Trophoblast cell (in vitro differentiated cells and primary cell): ENCODE results near the gene KIF6.
"Not testable (repeated sequence)": the region's sequence is repeated elsewhere in the genome, so short reads cannot be mapped to it uniquely, and the experiment has no call there.

Experiments
- DNase-seq, 2 donors: peaks; one replicate each; pipeline ENCODE4 v3.0.0-alpha.2; 2016
- H2AFZ ChIP-seq: 2 replicates; pipeline ENCODE4 v1.6.1; 2013; ENCODE audit warnings: low read length, moderate library complexity, mild to moderate bottlenecking; ENCODE audit not compliant: insufficient read depth, poor library complexity
- H2AK5ac ChIP-seq: 2 replicates; pipeline ENCODE4 v1.6.1; 2013; ENCODE audit warnings: mild to moderate bottlenecking, low read length
- H2BK120ac ChIP-seq: 2 replicates; pipeline ENCODE4 v1.6.1; 2013; ENCODE audit warnings: low read length, mild to moderate bottlenecking, moderate library complexity; ENCODE audit not compliant: insufficient read depth, poor library complexity
- H2BK12ac ChIP-seq: 2 replicates; pipeline ENCODE4 v1.6.1; 2013; ENCODE audit warnings: mild to moderate bottlenecking, low read length, moderate library complexity
- H2BK5ac ChIP-seq: 2 replicates; pipeline ENCODE4 v1.6.1; 2013; ENCODE audit warnings: low read length, low read depth, moderate library complexity, mild to moderate bottlenecking; ENCODE audit not compliant: poor library complexity
- H3K14ac ChIP-seq: 2 replicates; pipeline ENCODE4 v1.6.1; 2013; ENCODE audit warnings: mild to moderate bottlenecking, low read length
- H3K18ac ChIP-seq: 2 replicates; pipeline ENCODE4 v1.6.1; 2013; ENCODE audit warnings: mild to moderate bottlenecking, low read length
- H3K23ac ChIP-seq: 2 replicates; pipeline ENCODE4 v1.6.1; 2013; ENCODE audit warnings: low read length
- H3K27ac ChIP-seq: 2 replicates; pipeline ENCODE4 v1.5.1; 2013; ENCODE audit warnings: low read depth, mild to moderate bottlenecking, inconsistent platforms, low read length, moderate library complexity
- H3K27me3 ChIP-seq: 2 replicates; pipeline ENCODE4 v1.6.1; 2013; ENCODE audit warnings: inconsistent platforms, mild to moderate bottlenecking, low read length, moderate library complexity; ENCODE audit not compliant: insufficient read depth
- H3K36me3 ChIP-seq, 2 experiments: 1 replicate in 1 of 2; 2 replicates in 1 of 2; pipeline ENCODE4 v1.6.1; 2013; ENCODE audit warnings: low read length in 2 of 2, mild to moderate bottlenecking in 2 of 2, moderate library complexity in 1 of 2; ENCODE audit not compliant: insufficient read depth in 2 of 2, control insufficient read depth in 1 of 2
- H3K4ac ChIP-seq: 2 replicates; pipeline ENCODE4 v1.6.1; 2013; ENCODE audit warnings: low read depth, mild to moderate bottlenecking, low read length, moderate library complexity
- H3K4me1 ChIP-seq, 2 experiments: 1 replicate in 1 of 2; 2 replicates in 1 of 2; pipeline ENCODE4 v1.6.1; 2013; ENCODE audit warnings: low read length in 2 of 2, mild to moderate bottlenecking in 2 of 2, moderate library complexity in 1 of 2; ENCODE audit not compliant: insufficient read depth in 2 of 2, control insufficient read depth in 1 of 2
- H3K4me2 ChIP-seq: 2 replicates; pipeline ENCODE4 v1.6.1; 2013; ENCODE audit warnings: inconsistent platforms, mild to moderate bottlenecking, low read length, moderate library complexity
- H3K4me3 ChIP-seq: 2 replicates; pipeline ENCODE4 v1.5.1; 2013; ENCODE audit warnings: mild to moderate bottlenecking, low read depth, low read length, inconsistent platforms
- H3K79me1 ChIP-seq: one replicate; pipeline ENCODE4 v1.6.1; 2013; ENCODE audit warnings: low read length
- H3K79me2 ChIP-seq: 2 replicates; pipeline ENCODE4 v1.6.1; 2013; ENCODE audit warnings: low read length, mild to moderate bottlenecking; ENCODE audit not compliant: control insufficient read depth, insufficient read depth, poor library complexity
- H3K9ac ChIP-seq: 2 replicates; pipeline ENCODE4 v1.6.1; 2013; ENCODE audit warnings: mild to moderate bottlenecking, low read length
- H3K9me3 ChIP-seq: 2 replicates; pipeline ENCODE4 v1.6.1; 2013; ENCODE audit warnings: low read depth, mild to moderate bottlenecking, control low read depth, inconsistent platforms, low read length; ENCODE audit not compliant: insufficient read depth
- H4K12ac ChIP-seq: 2 replicates; pipeline ENCODE4 v1.6.1; 2013; ENCODE audit warnings: low read depth, mild to moderate bottlenecking, low read length, moderate library complexity
- H4K8ac ChIP-seq: 2 replicates; pipeline ENCODE4 v1.6.1; 2013; ENCODE audit warnings: low read depth, mild to moderate bottlenecking, low read length, moderate library complexity
- H4K91ac ChIP-seq: one replicate; pipeline ENCODE4 v1.6.1; 2013; ENCODE audit warnings: low read depth, mild to moderate bottlenecking, low read length, moderate library complexity
- WGBS: extraction: QIAGEN DNeasy Blood & Tissue Kit; methylation state at CpG from one replicate; pipeline ENCODE4 v1.1.7; 2013; ENCODE audit warnings: missing lambda C conversion rate; ENCODE audit not compliant: insufficient read length, insufficient coverage; ENCODE audit errors: extremely low coverage; 5-methylcytosine and 5-hydroxymethylcytosine counted together

The KIF6 gene

GRCh38 chr6:39292637-39293036 is 432.6 kb downstream of the KIF6 start:
- WGBS = no CpG with 5 or more reads among the region's 6 CpGs
- no peak overlapping the region for H3K23ac ChIP-seq

GRCh38 chr6:39289490-39289889 is 435.7 kb downstream of the KIF6 start:
- Histone ChIP-seq H2BK5ac (no peak overlapping the region), H3K36me3 (no peaks in the 10 kb centered on the region), H4K91ac (no peak overlapping the region), H3K27ac (no peak overlapping the region), H3K18ac (no peak overlapping the region), H4K12ac (no peak overlapping the region), H2AK5ac (no peak overlapping the region), H3K23ac (no peak overlapping the region), H3K4me1 (no peaks in the 10 kb centered on the region), H2AFZ (no peak overlapping the region), H3K14ac (no peak overlapping the region), H2BK12ac (no peak overlapping the region), H3K79me2 (no peaks in the 10 kb centered on the region), H3K27me3 (no peaks in the 10 kb centered on the region), H3K4me2 (no peak overlapping the region), H3K9ac (no peak overlapping the region), H3K4ac (no peak overlapping the region), H4K8ac (no peak overlapping the region), H3K9me3 (no peaks in the 10 kb centered on the region), H3K79me1 (no peaks in the 10 kb centered on the region), H2BK120ac (no peak overlapping the region), H3K4me3 (no peak overlapping the region)
- no CpG with 5 or more reads among the region's 2 CpGs for WGBS
- no peak for DNase-seq

More at GRCh38 chr6:39292637-39293036, 432.6 kb downstream of the KIF6 start:
- H3K9me3 ChIP-seq = no peaks in the 10 kb centered on the region
- no peak overlapping the region for H2BK120ac ChIP-seq
- no peak overlapping the region for H2BK5ac ChIP-seq
- H3K27me3 ChIP-seq = no peaks in the 10 kb centered on the region
- no peak overlapping the region for H2AFZ ChIP-seq
- no peak overlapping the region for H3K4ac ChIP-seq
- no peak for DNase-seq
- no peaks in the 10 kb centered on the region for H3K79me2 ChIP-seq
- H4K8ac ChIP-seq = no peak overlapping the region
- no peak overlapping the region for H3K14ac ChIP-seq
- H2BK12ac ChIP-seq = no peak overlapping the region
- H3K27ac ChIP-seq = no peak overlapping the region
- no peak overlapping the region for H3K18ac ChIP-seq
- peak overlapping the region; percentile 28 for H3K9ac ChIP-seq
- H3K4me3 ChIP-seq = no peak overlapping the region
- H3K4me1 ChIP-seq = no peaks in the 10 kb centered on the region
- H3K36me3 ChIP-seq = no peaks in the 10 kb centered on the region
- no peak overlapping the region for H2AK5ac ChIP-seq
- H3K4me2 ChIP-seq = no peak overlapping the region
- no peak overlapping the region for H4K12ac ChIP-seq
- no peak overlapping the region for H4K91ac ChIP-seq
- H3K79me1 ChIP-seq = no peaks in the 10 kb centered on the region

- DNase-seq = peak; percentile 59 to 82
- H3K79me2 ChIP-seq = no peaks in the 10 kb centered on the region
- H4K12ac ChIP-seq = no peak overlapping the region
- H3K4me3 ChIP-seq = no peak overlapping the region
- H4K8ac ChIP-seq = no peak overlapping the region
- no peak overlapping the region for H3K18ac ChIP-seq
- no CpG with 5 or more reads among the region's 3 CpGs for WGBS
- no peaks in the 10 kb centered on the region for H3K4me1 ChIP-seq
- H2BK120ac ChIP-seq = no peak overlapping the region
- H3K9ac ChIP-seq = no peak overlapping the region
- no peak overlapping the region for H3K14ac ChIP-seq
- no peak overlapping the region for H2BK5ac ChIP-seq
- no peak overlapping the region for H4K91ac ChIP-seq
- no peak overlapping the region for H2AK5ac ChIP-seq
- no peaks in the 10 kb centered on the region for H3K27me3 ChIP-seq
- H3K4me2 ChIP-seq = no peak overlapping the region
- no peak overlapping the region for H3K23ac ChIP-seq
- H3K9me3 ChIP-seq = no peaks in the 10 kb centered on the region
- H3K79me1 ChIP-seq = no peaks in the 10 kb centered on the region
- no peak overlapping the region for H2AFZ ChIP-seq
- no peak overlapping the region for H3K27ac ChIP-seq
- no peaks in the 10 kb centered on the region for H3K36me3 ChIP-seq
- no peak overlapping the region for H3K4ac ChIP-seq
- H2BK12ac ChIP-seq = no peak overlapping the region
Measured at GRCh38 chr6:39287601-39288000, 437.6 kb downstream of the KIF6 start.

- H3K9ac ChIP-seq = not testable (repeated sequence)
- no CpG with 5 or more reads among the region's 10 CpGs for WGBS
Measured at GRCh38 chr6:39286596-39286995, 438.6 kb downstream of the KIF6 start.

More at GRCh38 chr6:39286596-39286995, 438.6 kb downstream of the KIF6 start:
- not testable (repeated sequence) for H3K36me3 ChIP-seq, H2AK5ac ChIP-seq, H2BK5ac ChIP-seq, H3K9me3 ChIP-seq, DNase-seq, H2BK12ac ChIP-seq, H2BK120ac ChIP-seq, H4K12ac ChIP-seq, H3K79me1 ChIP-seq, H3K4me2 ChIP-seq, H3K4me3 ChIP-seq, H4K91ac ChIP-seq, H3K14ac ChIP-seq, H2AFZ ChIP-seq, H3K27ac ChIP-seq, H3K18ac ChIP-seq, H3K4me1 ChIP-seq, H3K27me3 ChIP-seq, H3K79me2 ChIP-seq, H4K8ac ChIP-seq, H3K4ac ChIP-seq, H3K23ac ChIP-seq
